Kidney (tissue), 14 donors: ENCODE results near the gene SARNP. TPM values are rescaled to one million over a fixed set of nuclear protein-coding genes. Genes with fewer than 3 reads are reported as not detected.
A peak's percentile ranks its signal among the peaks of the same experiment; 100 is the strongest.

Experiments used
- DNase-seq, 5 donors: peaks; one replicate each; pipeline ENCODE4 v3.0.0-alpha.2; 2013 to 2020
- FAIRE-seq: peaks from 2 replicates; lab custom pipeline; 2012; peaks lifted over from hg19 to GRCh38; lab: Jason Lieb, UNC
- H3K27ac ChIP-seq, 2 donors: one replicate each; pipeline ENCODE4 v1.7.0; 2013; ENCODE audit warnings: low read depth in 2 of 2, low read length in 2 of 2, inconsistent platforms in 1 of 2
- H3K27me3 ChIP-seq: one replicate; pipeline ENCODE4 v1.7.1; 2013; ENCODE audit warnings: low read length, inconsistent platforms; ENCODE audit not compliant: control insufficient read depth, insufficient read depth
- H3K36me3 ChIP-seq, 3 donors: one replicate each; pipeline versions ENCODE4 v1.7.0 to v1.7.1; 2013; ENCODE audit warnings: low read length in 3 of 3, control low read depth in 1 of 3, inconsistent platforms in 1 of 3; ENCODE audit not compliant: insufficient read depth in 3 of 3, control insufficient read depth in 2 of 3
- H3K4me1 ChIP-seq, 3 donors: one replicate each; pipeline versions ENCODE4 v1.7.0 to v1.7.1; 2013; ENCODE audit warnings: low read length in 3 of 3, inconsistent platforms in 1 of 3, low read depth in 1 of 3; ENCODE audit not compliant: control insufficient read depth in 2 of 3, insufficient read depth in 2 of 3
- H3K4me3 ChIP-seq, 3 donors: one replicate each; pipeline versions ENCODE4 v1.7.0 to v1.8.1; 2013; ENCODE audit warnings: low read length in 3 of 3, control low read depth in 1 of 3, inconsistent platforms in 1 of 3
- H3K9ac ChIP-seq, 3 donors: one replicate each; pipeline versions ENCODE4 v1.7.0 to v1.7.1; 2013; ENCODE audit warnings: low read length in 3 of 3, control low read depth in 1 of 3, inconsistent platforms in 1 of 3
- H3K9me3 ChIP-seq, 3 donors: one replicate each; pipeline versions ENCODE4 v1.7.0 to v1.7.1; 2013; ENCODE audit warnings: low read length in 3 of 3, control low read depth in 1 of 3, inconsistent platforms in 1 of 3; ENCODE audit not compliant: control insufficient read depth in 2 of 3, insufficient read depth in 1 of 3
- intact Hi-C: fragments of 100-400 bp; cut with DNase I; formaldehyde crosslinking; loops from one replicate; pipeline ENCODE4 v1.11.1; 2022
- polyA plus RNA-seq: library from polyadenylated mRNA; stranded (reverse); fragments of 350-450 nt; fragmentation: Illumina TruSeq; extraction: RNeasy Lipid Tissue Mini Kit (QIAGEN cat#74804); gene quantifications from one replicate; pipeline ENCODE4 v1.2.3, GENCODE V29; 2014; ENCODE audit warnings: low read depth, low replicate concordance; ENCODE audit not compliant: insufficient read depth
- total RNA-seq: library from RNA; stranded (reverse); fragmentation: NEBNext Ultra II Directional; extraction: Animal tissue kit (Norgen Biotek cat#: 25700); gene quantifications from one replicate; pipeline ENCODE4 v1.2.1, GENCODE V29; 2021
- TF ChIP-seq, protein P1 (sequence below): IDR thresholded peaks from 3 replicates; pipeline ENCODE4 v1.5.1; 2012; ENCODE audit warnings: mild to moderate bottlenecking, moderate library complexity, borderline replicate concordance; ENCODE audit not compliant: insufficient read depth; ENCODE audit errors: extremely low read depth
- donor health status: control.
- donor health status: control.
- donor health status: control.
- donor health status: control.
- donor health status: control.
- donor health status: DM: yes; HTN: yes; CAD: no.
- donor health status: Normal renal cell carcinoma (clear cell type).

Gene SARNP
- total and polyA plus RNA-seq, 2 donors from 2014 or later: 51.1 to 109 TPM

DNA sequence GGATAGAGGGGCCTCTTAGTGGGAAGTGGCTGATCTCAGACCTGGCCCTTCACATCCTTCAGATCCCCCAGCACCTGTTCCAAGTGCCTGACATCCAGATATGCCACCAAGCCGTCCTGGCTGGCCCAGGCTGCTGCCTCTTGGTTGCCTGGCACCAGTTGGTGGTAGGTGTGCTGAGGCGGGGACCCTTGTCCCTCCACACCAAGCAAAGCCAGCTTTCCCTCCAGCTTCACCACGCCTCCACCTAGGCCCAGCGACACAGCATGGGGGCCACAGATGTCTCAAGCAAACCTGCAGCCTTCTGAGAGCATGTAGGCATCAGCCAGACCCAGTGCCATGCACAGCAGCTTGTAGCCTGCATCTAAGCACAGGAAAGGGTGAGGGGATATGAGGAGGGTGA, 85.2 kb downstream of the SARNP start:
- FAIRE-seq (no peak), DNase-seq (no peak)
- H3K9ac ChIP-seq: no peak overlapping the region
- H3K27me3 ChIP-seq: no peaks in the 10 kb centered on the region
- H3K4me3 ChIP-seq: no peak overlapping the region
- intact Hi-C loops: no loop called here
- no peak overlapping the region for H3K27ac ChIP-seq
- H3K9me3 ChIP-seq: no peaks in the 10 kb centered on the region
- no peaks in the 10 kb centered on the region for H3K36me3 ChIP-seq
- H3K4me1 ChIP-seq: peaks cover 0 to 16% (median 16%) of the 10 kb centered on the region in 3 donors
- TF ChIP-seq, protein P1, sequence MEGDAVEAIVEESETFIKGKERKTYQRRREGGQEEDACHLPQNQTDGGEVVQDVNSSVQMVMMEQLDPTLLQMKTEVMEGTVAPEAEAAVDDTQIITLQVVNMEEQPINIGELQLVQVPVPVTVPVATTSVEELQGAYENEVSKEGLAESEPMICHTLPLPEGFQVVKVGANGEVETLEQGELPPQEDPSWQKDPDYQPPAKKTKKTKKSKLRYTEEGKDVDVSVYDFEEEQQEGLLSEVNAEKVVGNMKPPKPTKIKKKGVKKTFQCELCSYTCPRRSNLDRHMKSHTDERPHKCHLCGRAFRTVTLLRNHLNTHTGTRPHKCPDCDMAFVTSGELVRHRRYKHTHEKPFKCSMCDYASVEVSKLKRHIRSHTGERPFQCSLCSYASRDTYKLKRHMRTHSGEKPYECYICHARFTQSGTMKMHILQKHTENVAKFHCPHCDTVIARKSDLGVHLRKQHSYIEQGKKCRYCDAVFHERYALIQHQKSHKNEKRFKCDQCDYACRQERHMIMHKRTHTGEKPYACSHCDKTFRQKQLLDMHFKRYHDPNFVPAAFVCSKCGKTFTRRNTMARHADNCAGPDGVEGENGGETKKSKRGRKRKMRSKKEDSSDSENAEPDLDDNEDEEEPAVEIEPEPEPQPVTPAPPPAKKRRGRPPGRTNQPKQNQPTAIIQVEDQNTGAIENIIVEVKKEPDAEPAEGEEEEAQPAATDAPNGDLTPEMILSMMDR: no peak

DNA sequence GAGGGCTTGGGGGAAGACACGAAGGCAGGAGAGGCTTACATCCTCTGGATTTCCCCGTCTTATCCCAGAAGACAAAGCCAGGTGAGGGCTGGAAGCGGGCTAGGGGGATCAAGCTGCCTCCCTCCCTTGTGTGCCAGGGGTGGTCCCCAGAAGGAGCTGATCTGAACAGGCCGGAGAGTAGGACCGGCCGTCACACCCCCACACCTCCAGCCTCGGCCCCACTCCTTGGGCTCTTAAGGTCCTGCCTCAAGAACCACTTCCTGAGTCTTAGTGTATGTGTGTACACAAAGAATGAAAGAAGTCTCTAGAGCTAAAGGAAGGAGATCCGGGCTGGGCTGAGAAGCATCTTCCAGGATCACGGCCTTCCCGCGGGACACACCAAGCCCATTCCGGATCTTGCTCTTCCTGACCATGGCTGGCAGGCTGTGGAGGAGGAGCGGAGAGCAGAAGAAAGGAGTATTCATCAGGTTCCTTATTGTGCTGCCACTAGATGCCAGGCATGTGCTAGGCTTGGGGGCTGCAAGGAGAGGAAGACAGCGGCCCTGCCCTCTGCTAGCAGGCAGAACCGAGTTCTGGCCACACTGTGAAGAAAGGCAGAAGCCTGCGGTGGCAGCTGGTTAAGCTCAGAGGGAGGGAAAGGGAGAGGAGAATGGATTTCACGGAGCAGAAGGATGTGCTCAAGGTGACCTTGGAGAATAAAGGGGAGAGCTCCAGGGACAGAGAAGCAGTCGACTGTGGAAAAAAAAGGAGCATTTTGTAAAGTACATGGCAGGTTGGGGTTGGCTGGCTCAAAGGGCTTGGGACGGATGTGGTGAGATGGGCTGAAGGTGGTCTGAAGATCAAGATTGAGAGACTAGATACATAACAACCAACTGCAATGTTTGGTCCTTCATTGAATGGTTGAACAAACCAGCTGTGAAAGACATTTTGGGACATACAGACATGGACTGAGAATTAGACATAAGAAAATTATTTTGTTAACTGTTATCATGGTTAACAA, 87.4 kb downstream of the SARNP start:
- H3K9ac ChIP-seq: peak overlapping the region; percentile 12 to 100 (median 85)
- peaks cover 5 to 19% (median 6%) of the 10 kb centered on the region in 3 donors for H3K36me3 ChIP-seq
- intact Hi-C loops: no loop called here
- no peaks in the 10 kb centered on the region for H3K9me3 ChIP-seq
- TF ChIP-seq, protein P1: peak; percentile 11
- FAIRE-seq (no peak), DNase-seq (peak; percentile 73 to 87 (median 83))
- peak overlapping the region; percentile 99 for H3K27ac ChIP-seq
- peaks cover 0 to 24% (median 20%) of the 10 kb centered on the region in 3 donors for H3K4me1 ChIP-seq
- H3K4me3 ChIP-seq: peak overlapping the region; percentile 77 to 87 (median 79)
- H3K27me3 ChIP-seq: no peaks in the 10 kb centered on the region

DNA sequence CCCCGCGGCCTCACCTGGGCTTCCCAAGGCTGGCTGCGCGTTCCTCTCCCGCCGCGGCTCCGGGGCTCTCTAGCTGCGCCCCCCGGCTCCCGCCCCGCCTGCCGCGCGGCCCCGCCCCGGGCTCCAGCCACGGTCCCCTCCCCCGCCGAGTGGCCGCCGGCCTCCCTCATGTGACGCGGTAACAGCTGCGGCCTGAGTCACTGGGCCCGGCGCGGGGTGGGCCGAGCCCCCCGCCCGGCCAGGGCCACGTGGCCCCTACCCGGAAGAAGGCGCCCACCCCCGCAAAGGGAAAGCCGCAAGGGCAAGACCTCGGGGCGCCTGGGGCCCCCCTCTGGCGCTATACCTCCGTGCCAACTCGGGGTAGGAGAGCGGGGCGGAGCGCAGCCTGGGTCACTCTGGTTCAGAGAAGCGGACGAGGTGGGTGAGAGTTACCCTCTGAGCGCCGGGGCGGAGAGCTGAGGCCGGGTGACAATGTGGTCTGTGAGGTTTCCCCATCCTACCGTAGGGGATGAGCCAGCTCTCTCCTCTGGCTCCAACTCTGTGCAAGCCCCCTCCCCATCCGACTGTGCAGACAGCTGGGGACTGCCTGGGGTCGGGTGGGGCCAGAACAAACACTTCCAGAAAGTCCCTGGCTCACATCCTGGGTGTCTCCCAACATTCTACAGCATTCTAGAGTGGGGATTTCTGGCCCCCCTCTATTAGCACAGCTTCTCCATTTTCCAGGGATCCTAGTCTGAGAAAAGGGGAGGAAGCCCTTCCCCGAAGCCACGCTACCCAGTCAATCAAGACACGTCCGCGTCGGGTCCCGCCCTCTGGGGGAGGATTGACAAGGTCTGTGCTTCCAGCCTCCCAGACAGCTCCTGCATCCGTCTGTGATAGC, 88.3 kb downstream of the SARNP start, which contains the start of gene CD63:
CD63 (minus strand) TSS at position 71 of the 880 bp plus-strand sequence. CDS start 668 bp downstream, outside the sequence.
- Histone ChIP-seq H3K27ac (peak within 1 kb of the TSS; percentile 99), H3K4me1 (peaks cover 0 to 26% (median 20%) of the 10 kb centered on the region in 3 donors), H3K4me3 (peak within 1 kb of the TSS; percentile 79 to 87 (median 82)), H3K27me3 (no peaks in the 10 kb centered on the region), H3K36me3 (peaks cover 6 to 26% (median 9%) of the 10 kb centered on the region in 3 donors), H3K9me3 (no peaks in the 10 kb centered on the region), H3K9ac (peak within 1 kb of the TSS; percentile 76 to 100 (median 85))
- TF ChIP-seq, protein P1: no peak
- intact Hi-C loops: no loop called here
- FAIRE-seq (no peak), DNase-seq (peak; percentile 90 to 98 (median 94))
